ENCODE data around the gene PLAGL2. TPM values are rescaled to one million over a fixed set of nuclear protein-coding genes. Genes with fewer than 3 reads are reported as not detected.

Gene PLAGL2
- total RNA-seq, 1 donor from 2014 or later = 17.6 TPM

DNA sequence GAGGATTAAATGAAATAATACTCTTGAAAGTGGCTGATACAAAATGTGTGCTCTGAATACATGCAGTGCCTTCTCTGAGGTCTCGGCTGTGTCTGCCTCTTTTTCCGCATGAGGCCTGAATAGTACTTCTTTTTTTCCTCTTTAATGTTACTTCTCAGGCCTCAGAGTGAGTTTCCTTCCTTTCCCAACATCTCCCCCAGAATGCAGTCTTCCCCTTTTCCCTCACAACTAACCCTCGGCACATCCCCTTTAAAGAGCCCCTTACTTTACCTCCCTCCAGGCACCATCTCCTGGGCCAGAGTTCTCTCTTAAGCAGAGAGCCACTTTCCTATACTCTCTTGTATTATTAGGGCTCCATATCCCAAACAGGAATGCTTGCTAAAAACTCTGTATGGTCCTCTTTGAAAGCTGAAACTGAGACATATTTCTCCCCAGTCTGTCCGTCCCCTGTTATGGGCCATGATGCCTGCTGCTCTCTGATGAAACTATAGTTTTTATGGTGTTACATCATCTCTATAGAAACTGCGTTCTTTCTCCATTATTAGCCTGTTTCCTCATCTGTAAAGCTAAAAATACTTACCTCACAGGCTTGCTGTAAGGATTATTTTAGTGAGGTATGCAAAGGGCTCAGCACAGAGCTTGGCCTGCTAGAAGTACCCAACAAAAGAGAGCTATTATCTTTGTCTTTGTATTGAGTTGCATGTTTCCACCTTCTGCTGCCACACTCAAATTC is 2.3 kb downstream of the PLAGL2 start:
- Histone ChIP-seq H3K27ac (peak overlapping the region; percentile 94), H3K27me3 (ENCODE audit: low read depth) (no peaks in the 10 kb centered on the region), H3K4me1 (peaks cover 79% of the 10 kb centered on the region), H3K36me3 (peaks cover 20% of the 10 kb centered on the region), H3K4me3 (peak overlapping the region; percentile 96), H3K9me3 (no peaks in the 10 kb centered on the region)
- no peak for ATAC-seq
- TF ChIP-seq, protein P1, sequence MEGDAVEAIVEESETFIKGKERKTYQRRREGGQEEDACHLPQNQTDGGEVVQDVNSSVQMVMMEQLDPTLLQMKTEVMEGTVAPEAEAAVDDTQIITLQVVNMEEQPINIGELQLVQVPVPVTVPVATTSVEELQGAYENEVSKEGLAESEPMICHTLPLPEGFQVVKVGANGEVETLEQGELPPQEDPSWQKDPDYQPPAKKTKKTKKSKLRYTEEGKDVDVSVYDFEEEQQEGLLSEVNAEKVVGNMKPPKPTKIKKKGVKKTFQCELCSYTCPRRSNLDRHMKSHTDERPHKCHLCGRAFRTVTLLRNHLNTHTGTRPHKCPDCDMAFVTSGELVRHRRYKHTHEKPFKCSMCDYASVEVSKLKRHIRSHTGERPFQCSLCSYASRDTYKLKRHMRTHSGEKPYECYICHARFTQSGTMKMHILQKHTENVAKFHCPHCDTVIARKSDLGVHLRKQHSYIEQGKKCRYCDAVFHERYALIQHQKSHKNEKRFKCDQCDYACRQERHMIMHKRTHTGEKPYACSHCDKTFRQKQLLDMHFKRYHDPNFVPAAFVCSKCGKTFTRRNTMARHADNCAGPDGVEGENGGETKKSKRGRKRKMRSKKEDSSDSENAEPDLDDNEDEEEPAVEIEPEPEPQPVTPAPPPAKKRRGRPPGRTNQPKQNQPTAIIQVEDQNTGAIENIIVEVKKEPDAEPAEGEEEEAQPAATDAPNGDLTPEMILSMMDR (IDR thresholded peaks at IDR 0.05) = no peak
- intact Hi-C loops (cut with DNase I) = no loop called here
- no peak for DNase-seq

DNA sequence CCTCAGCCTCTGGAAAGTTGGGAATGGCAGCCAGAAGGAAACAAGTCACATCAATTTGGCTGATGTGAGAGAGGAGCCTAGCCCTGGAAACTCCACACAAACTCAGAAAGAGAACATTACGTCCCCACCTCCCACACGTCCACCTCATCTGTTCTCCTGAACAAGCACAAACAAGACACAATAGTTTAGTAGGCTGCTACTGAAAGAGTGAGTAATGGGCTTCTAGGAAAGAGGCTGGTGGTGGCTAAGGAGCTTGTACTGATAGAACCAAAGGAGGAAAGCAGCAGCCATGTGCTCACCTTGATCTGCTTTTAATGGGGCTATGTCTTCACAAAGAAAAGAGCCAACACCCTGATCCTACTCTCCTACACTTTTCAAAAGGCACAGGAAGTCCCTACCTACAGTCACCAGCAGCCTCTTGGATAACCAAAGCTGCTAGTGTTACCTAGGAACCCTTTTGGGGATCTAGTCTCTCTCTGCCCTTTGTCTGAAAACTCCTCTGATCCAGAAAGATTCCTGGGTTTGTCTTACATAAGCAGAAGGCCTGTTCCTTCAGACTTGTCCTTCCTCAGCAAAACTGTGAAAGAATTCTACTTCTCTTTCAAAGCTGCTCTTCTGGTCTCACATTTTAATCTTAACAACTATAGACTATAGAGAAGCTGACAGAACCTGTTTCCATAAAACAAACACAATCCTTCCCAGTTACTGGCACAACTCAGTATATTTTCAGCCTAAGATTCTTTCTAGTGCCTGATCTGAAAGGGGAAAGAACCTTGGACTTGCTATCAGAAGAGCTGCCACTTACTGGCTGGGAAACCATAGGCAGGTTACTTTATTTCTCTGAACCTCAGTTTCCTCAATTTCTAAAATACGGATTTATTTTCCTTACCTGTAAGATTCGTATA is 3.1 kb downstream of the PLAGL2 start:
- ATAC-seq = peak; percentile 33 to 51
- intact Hi-C loops (cut with DNase I) = no loop called here
- H3K4me3 ChIP-seq = peak overlapping the region; percentile 96
- TF ChIP-seq, protein P1 (IDR thresholded peaks at IDR 0.05) = no peak
- H3K9me3 ChIP-seq = no peaks in the 10 kb centered on the region
- peak overlapping the region; percentile 94 for H3K27ac ChIP-seq
- H3K36me3 ChIP-seq = peaks cover 25% of the 10 kb centered on the region
- H3K4me1 ChIP-seq = peaks cover 79% of the 10 kb centered on the region
- DNase-seq = no peak
- no peaks in the 10 kb centered on the region for H3K27me3 ChIP-seq (ENCODE audit: low read depth)

DNA sequence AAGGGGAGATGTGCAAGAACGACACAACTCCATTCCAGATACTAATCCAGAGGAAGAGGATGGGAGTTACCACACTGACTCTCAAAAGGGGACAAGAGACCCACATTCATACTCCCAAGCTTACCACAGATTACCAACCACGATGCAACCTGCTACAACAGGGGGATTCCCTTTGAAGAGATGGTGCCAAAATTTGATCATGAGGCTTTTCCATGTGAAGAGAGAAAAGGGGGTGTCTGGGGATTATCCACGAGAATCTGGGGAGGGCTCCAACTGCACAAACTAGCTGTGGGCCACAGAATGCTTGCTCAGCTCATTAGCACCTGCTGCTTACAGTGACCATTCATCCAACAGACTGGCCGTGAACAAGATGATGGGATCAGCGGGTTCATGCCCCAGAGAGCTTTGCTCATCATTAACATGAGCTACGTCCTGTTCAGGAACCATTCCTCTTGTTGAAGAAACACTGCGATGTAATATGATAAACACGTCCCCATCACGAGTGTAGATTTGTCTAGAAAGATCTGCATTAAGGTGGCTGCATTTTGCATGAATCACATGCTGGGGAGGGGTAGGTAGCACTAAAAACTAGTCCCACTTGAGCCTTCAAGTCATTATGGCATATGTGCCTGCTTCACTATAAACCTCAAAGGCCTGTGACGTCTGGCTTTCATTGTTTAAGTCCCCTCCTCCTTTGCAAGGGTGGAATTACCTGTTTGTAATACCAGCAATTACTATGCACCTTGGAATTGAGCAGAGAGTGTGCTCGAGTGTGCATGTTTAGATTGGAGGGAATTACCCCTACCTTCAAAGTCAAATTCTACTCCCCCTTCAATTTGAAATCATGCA is 4.0 kb downstream of the PLAGL2 start:
- peak overlapping the region; percentile 96 for H3K4me3 ChIP-seq
- ATAC-seq = peak in 1 of 2 donors; percentile 13
- intact Hi-C loops (cut with DNase I) = no loop called here
- H3K4me1 ChIP-seq = peaks cover 73% of the 10 kb centered on the region
- no peaks in the 10 kb centered on the region for H3K9me3 ChIP-seq
- H3K27ac ChIP-seq = peak overlapping the region; percentile 94
- peaks cover 34% of the 10 kb centered on the region for H3K36me3 ChIP-seq
- no peaks in the 10 kb centered on the region for H3K27me3 ChIP-seq (ENCODE audit: low read depth)
- DNase-seq = no peak
- TF ChIP-seq, protein P1 (IDR thresholded peaks at IDR 0.05) = no peak

DNA sequence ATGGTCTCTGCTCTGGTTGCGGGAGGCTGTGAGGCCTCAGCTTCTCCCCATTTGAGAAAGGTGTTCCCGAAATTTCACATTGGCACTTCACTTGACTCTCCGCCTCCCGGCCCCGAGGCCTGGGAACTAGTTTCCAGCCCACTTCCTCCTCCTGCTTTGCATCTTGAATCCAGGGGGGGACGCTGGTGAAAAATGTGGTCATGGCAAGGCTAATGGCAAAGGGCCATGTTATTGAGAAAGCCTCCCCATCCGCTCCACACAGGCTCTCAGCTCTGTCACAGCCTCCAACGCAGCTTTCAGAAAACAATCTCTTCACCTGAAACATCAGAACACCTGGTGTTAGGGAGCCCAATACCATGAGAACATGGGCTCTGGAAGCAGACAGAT is 5.6 kb downstream of the PLAGL2 start:
- DNase-seq (peak; percentile 59), ATAC-seq (peak; percentile 35 to 51)
- Histone ChIP-seq H3K4me1 (peaks cover 66% of the 10 kb centered on the region), H3K27me3 (ENCODE audit: low read depth) (no peaks in the 10 kb centered on the region), H3K36me3 (peaks cover 50% of the 10 kb centered on the region), H3K27ac (peak overlapping the region; percentile 94), H3K9me3 (no peaks in the 10 kb centered on the region), H3K4me3 (peak overlapping the region; percentile 7)
- intact Hi-C loops (cut with DNase I) = no loop called here
- TF ChIP-seq, protein P1 (IDR thresholded peaks at IDR 0.05) = no peak
